Stimulated activated CD4-positive, alpha-beta T cell treated with anti-CD3 and anti-CD28 coated beads, Interleukin-2, amount 100 ng/mL, for 4 hours (primary cell): ENCODE data around the gene DSG3.

Experiments
- DNase-seq: peaks from one replicate; pipeline ENCODE4 v3.0.0-alpha.2; 2020; ENCODE audit warnings: low read depth

DSG3 gene

GRCh38 chr18:31447530-31448191 lies at the start of gene DSG3:
Gene DSG3 (plus strand): TSS chr18:31447741. CDS start chr18:31447878, 137 bp downstream.
- no peak for DNase-seq

- no peak for DNase-seq
Measured at GRCh38 chr18:31398191-31398590, 49.4 kb upstream of the DSG3 start.

GRCh38 chr18:31399306-31400032 lies 48.1 kb upstream of the DSG3 start:
- DNase-seq = no peak

GRCh38 chr18:31401156-31402025 lies 46.1 kb upstream of the DSG3 start:
- DNase-seq = no peak

GRCh38 chr18:31402026-31402373 lies 45.5 kb upstream of the DSG3 start:
- no peak for DNase-seq

- no peak for DNase-seq
Measured at GRCh38 chr18:31403409-31403808, 44.1 kb upstream of the DSG3 start.

GRCh38 chr18:31407649-31408048 lies 39.9 kb upstream of the DSG3 start:
- no peak for DNase-seq

GRCh38 chr18:31409276-31409675 lies 38.3 kb upstream of the DSG3 start:
- no peak for DNase-seq

GRCh38 chr18:31410716-31411483 lies 36.6 kb upstream of the DSG3 start:
- no peak for DNase-seq

- DNase-seq = no peak
Measured at GRCh38 chr18:31413137-31413536, 34.4 kb upstream of the DSG3 start.

GRCh38 chr18:31417850-31418249 lies 29.7 kb upstream of the DSG3 start:
- DNase-seq = no peak

- no peak for DNase-seq
Measured at GRCh38 chr18:31419457-31419932, 28.0 kb upstream of the DSG3 start.

- no peak for DNase-seq
Measured at GRCh38 chr18:31420032-31420431, 27.5 kb upstream of the DSG3 start.

GRCh38 chr18:31420524-31420923 lies 27.0 kb upstream of the DSG3 start:
- no peak for DNase-seq

- DNase-seq = no peak
Measured at GRCh38 chr18:31424383-31424988, 23.1 kb upstream of the DSG3 start.

- no peak for DNase-seq
Measured at GRCh38 chr18:31426021-31426420, 21.5 kb upstream of the DSG3 start.

GRCh38 chr18:31426871-31427406 lies 20.6 kb upstream of the DSG3 start:
- no peak for DNase-seq

GRCh38 chr18:31428211-31428610 lies 19.3 kb upstream of the DSG3 start:
- DNase-seq = no peak

- no peak for DNase-seq
Measured at GRCh38 chr18:31429623-31430022, 17.9 kb upstream of the DSG3 start.

- no peak for DNase-seq
Measured at GRCh38 chr18:31430072-31430471, 17.5 kb upstream of the DSG3 start.

- DNase-seq = no peak
Measured at GRCh38 chr18:31430554-31430953, 17.0 kb upstream of the DSG3 start.
